CD4-positive, alpha-beta T cell treated with Interleukin-4 for 4 hours (primary cell): ENCODE measurements around the gene CSNK2A1.

ENCODE experiments used
- DNase-seq: peaks from one replicate; pipeline ENCODE4 v3.0.0-alpha.2; 2020

The CSNK2A1 gene

GRCh38 chr20:427849-428657, 115.5 kb downstream of the CSNK2A1 start:
- DNase-seq = no peak

- DNase-seq = no peak
Measured at GRCh38 chr20:427401-427800, 116.2 kb downstream of the CSNK2A1 start.

GRCh38 chr20:426566-426965, 117.0 kb downstream of the CSNK2A1 start:
- no peak for DNase-seq
